NCI-H524 treated with DMSO at 0.1 percent for 48 hours (cell line): ENCODE measurements around the gene ANKMY1.

Source experiments
- DNase-seq: peaks from one replicate; lab custom pipeline; 2025; lab: John Stamatoyannopoulos, UW

Gene ANKMY1

GRCh38 chr2:240473211-240473610 is 84.6 kb downstream of the ANKMY1 start:
- DNase-seq = no peak

- DNase-seq = no peak
These were observed 85.6 kb downstream of the ANKMY1 start for GRCh38 chr2:240472078-240472790.

- no peak for DNase-seq
These were observed 88.0 kb downstream of the ANKMY1 start for GRCh38 chr2:240469740-240470139.

GRCh38 chr2:240469239-240469636 is 88.5 kb downstream of the ANKMY1 start:
- no peak for DNase-seq

- DNase-seq = no peak
These were observed 89.2 kb downstream of the ANKMY1 start for GRCh38 chr2:240468303-240469238.

GRCh38 chr2:240467659-240468302 is 90.0 kb downstream of the ANKMY1 start:
- DNase-seq = no peak

GRCh38 chr2:240467149-240467642 is 90.6 kb downstream of the ANKMY1 start:
- no peak for DNase-seq

GRCh38 chr2:240466579-240467148 is 91.1 kb downstream of the ANKMY1 start:
- no peak for DNase-seq

- DNase-seq = no peak
These were observed 91.8 kb downstream of the ANKMY1 start for GRCh38 chr2:240465765-240466578.

- no peak for DNase-seq
These were observed 92.5 kb downstream of the ANKMY1 start for GRCh38 chr2:240465268-240465764.

GRCh38 chr2:240464514-240465241 is 93.1 kb downstream of the ANKMY1 start:
- DNase-seq = no peak

GRCh38 chr2:240463866-240464481 is 93.8 kb downstream of the ANKMY1 start:
- no peak for DNase-seq

- DNase-seq = no peak
These were observed 94.4 kb downstream of the ANKMY1 start for GRCh38 chr2:240463274-240463865.

- DNase-seq = no peak
These were observed 95.0 kb downstream of the ANKMY1 start for GRCh38 chr2:240462707-240463273.

GRCh38 chr2:240462073-240462706 is 95.6 kb downstream of the ANKMY1 start:
- no peak for DNase-seq

GRCh38 chr2:240461471-240462072 is 96.2 kb downstream of the ANKMY1 start:
- no peak for DNase-seq

GRCh38 chr2:240460781-240461431 is 96.9 kb downstream of the ANKMY1 start:
- no peak for DNase-seq

- no peak for DNase-seq
These were observed 97.5 kb downstream of the ANKMY1 start for GRCh38 chr2:240460253-240460711.
